ENCODE measurements around the gene GBF1. TPM values are rescaled to one million over a fixed set of nuclear protein-coding genes. Genes with fewer than 3 reads are reported as not detected.
"Not testable (repeated sequence)": the region's sequence is repeated elsewhere in the genome, so short reads cannot be mapped to it uniquely, and the experiment has no call there.

The GBF1 gene
- total and polyA plus RNA-seq, 12 donors = 20.7 to 60.5 (median 49.3) TPM

DNA sequence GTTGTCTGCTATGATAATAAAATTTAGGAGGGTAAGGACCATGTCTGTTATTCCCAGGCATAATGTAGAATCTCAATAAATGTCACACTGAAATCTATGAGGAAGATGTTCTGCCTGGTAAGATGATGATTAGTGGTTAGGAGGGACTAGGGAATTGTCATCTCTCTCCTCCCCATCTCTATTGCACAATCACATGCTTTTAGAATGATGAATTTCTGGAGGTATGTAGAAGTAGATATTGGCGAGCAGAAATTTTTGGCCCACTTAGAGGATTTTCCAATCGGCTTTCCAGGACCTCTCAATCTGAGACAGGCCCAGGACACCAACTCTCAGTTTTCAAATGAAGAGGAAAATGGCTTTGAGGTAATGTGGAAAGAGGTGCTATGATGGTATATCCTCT is 2.0 kb upstream of the GBF1 start:
- intact Hi-C loops (cut with DNase I) = no loop called here
- no peak for DNase-seq
- H3K9me3 ChIP-seq = no peaks in the 10 kb centered on the region

DNA sequence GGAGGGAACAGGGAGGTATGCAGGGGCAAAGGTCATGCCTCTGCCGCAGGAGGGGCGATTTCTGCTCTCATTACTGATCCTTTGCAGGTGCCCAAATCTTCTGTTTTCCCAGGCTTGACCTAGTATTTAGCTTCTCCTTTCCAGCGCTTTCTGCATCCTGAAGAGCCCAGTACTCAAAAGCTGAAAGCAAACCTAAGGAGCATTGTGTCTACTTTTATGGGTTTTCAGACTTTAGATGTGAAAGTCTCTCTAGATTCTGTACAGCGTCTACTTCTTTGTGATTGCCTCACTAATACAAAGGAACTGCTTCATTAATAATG is 560 bp downstream of the GBF1 start:
- ATAC-seq (peak in 1 of 8 donors; percentile 1), DNase-seq (no peak)
- Histone ChIP-seq H3K4me3 (peak overlapping the region; percentile 71 to 97 (median 82)), H3K27me3 (peaks cover 0 to 17% (median 0%) of the 10 kb centered on the region in 7 donors), H3K27ac (peak overlapping the region; percentile 46 to 95 (median 89)), H3K36me3 (peaks cover 0 to 13% (median 0%) of the 10 kb centered on the region in 9 donors), H3K4me1 (peaks cover 7 to 70% (median 54%) of the 10 kb centered on the region in 9 donors), H3K9me3 (no peaks in the 10 kb centered on the region)
- 0 to 2% methylated on average over 4 of the region's 4 CpGs for WGBS, 2 donors
- intact Hi-C loops (cut with DNase I) = loop anchor here in 2 of 10 donors (2.0 to 5.0 kb wide), 2 partner anchors 35 to 86 kb away; no protein-coding TSS in a partner anchor
- TF ChIP-seq, protein P1, sequence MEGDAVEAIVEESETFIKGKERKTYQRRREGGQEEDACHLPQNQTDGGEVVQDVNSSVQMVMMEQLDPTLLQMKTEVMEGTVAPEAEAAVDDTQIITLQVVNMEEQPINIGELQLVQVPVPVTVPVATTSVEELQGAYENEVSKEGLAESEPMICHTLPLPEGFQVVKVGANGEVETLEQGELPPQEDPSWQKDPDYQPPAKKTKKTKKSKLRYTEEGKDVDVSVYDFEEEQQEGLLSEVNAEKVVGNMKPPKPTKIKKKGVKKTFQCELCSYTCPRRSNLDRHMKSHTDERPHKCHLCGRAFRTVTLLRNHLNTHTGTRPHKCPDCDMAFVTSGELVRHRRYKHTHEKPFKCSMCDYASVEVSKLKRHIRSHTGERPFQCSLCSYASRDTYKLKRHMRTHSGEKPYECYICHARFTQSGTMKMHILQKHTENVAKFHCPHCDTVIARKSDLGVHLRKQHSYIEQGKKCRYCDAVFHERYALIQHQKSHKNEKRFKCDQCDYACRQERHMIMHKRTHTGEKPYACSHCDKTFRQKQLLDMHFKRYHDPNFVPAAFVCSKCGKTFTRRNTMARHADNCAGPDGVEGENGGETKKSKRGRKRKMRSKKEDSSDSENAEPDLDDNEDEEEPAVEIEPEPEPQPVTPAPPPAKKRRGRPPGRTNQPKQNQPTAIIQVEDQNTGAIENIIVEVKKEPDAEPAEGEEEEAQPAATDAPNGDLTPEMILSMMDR (IDR thresholded peaks at IDR 0.05) = no peak

More for the DNA sequence above, 2.0 kb upstream of the GBF1 start:
- Histone ChIP-seq H3K36me3 (no peaks in the 10 kb centered on the region), H3K27ac (no peak overlapping the region), H3K4me1 (peaks cover 7 to 57% (median 49%) of the 10 kb centered on the region in 9 donors), H3K4me3 (no peak overlapping the region), H3K27me3 (peaks cover 0 to 41% (median 0%) of the 10 kb centered on the region in 7 donors)
- no peak for ATAC-seq
- TF ChIP-seq, protein P1 (IDR thresholded peaks at IDR 0.05) = no peak
- WGBS, 2 donors = 86% methylated on average over 2 of the region's 2 CpGs

DNA sequence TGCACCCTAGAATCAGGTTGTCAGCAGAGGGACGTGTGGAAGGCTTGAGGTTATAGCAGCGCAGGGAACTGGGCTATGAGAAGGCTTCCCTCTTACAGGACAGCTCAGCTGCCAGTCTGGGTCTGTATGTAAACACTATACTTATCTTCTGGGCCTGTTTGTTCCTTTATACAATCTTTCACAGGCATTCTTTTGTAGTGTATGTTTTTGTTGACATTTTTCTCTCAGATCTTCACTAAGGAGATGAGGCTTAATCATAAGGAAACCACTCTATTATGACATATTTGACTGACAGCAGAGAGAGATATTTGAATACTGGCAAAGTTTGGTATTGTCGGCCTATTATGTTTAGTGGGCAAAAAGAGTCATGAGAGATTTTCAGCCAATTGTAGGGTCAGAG is 929 bp downstream of the GBF1 start:
- TF ChIP-seq, protein P1 (IDR thresholded peaks at IDR 0.05) = no peak
- Histone ChIP-seq H3K36me3 (peaks cover 0 to 16% (median 0%) of the 10 kb centered on the region in 9 donors), H3K27ac (peak overlapping the region; percentile 46 to 95 (median 89)), H3K4me3 (peak overlapping the region; percentile 71 to 97 (median 82)), H3K9me3 (no peaks in the 10 kb centered on the region), H3K27me3 (peaks cover 0 to 13% (median 0%) of the 10 kb centered on the region in 7 donors), H3K4me1 (peaks cover 5 to 66% (median 50%) of the 10 kb centered on the region in 9 donors)
- 18% methylated on average over 3 of the region's 3 CpGs for WGBS, 2 donors
- intact Hi-C loops (cut with DNase I) = loop anchor here in 2 of 10 donors (2.0 to 5.0 kb wide), 2 partner anchors 35 to 86 kb away; no protein-coding TSS in a partner anchor
- no peak for ATAC-seq
- no peak for DNase-seq

DNA sequence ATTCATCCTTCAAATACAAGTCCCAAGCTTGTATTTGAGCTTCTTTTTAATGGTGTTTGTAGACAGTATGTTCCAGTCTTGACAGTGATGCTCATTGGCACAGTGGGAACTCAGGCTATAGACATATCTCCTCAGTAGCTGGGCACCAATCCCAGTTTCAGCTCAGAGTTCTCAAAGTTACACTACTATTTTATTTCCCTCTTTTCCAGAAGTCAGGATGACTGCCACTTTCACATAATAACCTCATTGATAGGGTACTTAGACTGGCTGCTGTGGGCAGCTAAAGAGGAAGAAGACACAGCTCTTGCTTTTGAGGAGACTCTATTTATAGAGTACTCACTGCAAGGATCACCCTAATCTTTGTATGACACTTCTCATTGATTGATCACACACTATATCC is 2.4 kb downstream of the GBF1 start:
- no peaks in the 10 kb centered on the region for H3K27me3 ChIP-seq
- H3K4me3 ChIP-seq = peak overlapping the region in 3 of 10 donors; percentile 81 to 86 (median 83)
- intact Hi-C loops (cut with DNase I) = loop anchor here in 2 of 10 donors (2.0 to 5.0 kb wide), 2 partner anchors 33 to 85 kb away; no protein-coding TSS in a partner anchor
- no peak for ATAC-seq
- H3K27ac ChIP-seq = peak overlapping the region in 2 of 10 donors; percentile 87 to 94
- peaks cover 0 to 21% (median 0%) of the 10 kb centered on the region in 9 donors for H3K36me3 ChIP-seq
- TF ChIP-seq, protein P1 (IDR thresholded peaks at IDR 0.05) = no peak
- DNase-seq = no peak
- H3K4me1 ChIP-seq = peaks cover 5 to 58% (median 39%) of the 10 kb centered on the region in 9 donors
- no peaks in the 10 kb centered on the region for H3K9me3 ChIP-seq

DNA sequence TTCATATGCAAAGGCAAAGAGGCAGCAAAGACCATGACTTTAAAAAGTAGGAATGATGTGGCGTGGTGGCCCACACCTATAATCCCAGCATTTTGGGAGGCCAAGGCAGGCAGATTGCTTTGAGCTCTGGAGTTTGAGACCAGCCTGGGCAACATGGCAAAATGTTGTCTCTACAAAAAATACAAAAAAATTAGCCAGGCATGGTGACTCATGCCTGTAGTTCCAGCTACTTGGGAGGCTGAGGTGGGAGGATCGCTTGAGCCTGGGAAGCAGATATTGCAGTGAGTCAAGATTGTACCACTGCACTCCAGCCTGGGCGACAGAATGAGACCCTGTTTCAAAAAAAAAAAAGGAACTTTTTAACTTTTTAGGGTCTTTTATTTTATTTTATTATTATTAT is 7.2 kb downstream of the GBF1 start:
- DNase-seq; intact Hi-C loops (cut with DNase I); H3K27me3 ChIP-seq; ATAC-seq; H3K27ac ChIP-seq; H3K4me3 ChIP-seq; H3K9me3 ChIP-seq: not testable (repeated sequence)
- H3K36me3 ChIP-seq = peaks cover 0 to 47% (median 0%) of the 10 kb centered on the region in 9 donors
- 96 to 98% methylated on average over 3 of the region's 3 CpGs for WGBS, 2 donors
- peaks cover 0 to 61% (median 28%) of the 10 kb centered on the region in 9 donors for H3K4me1 ChIP-seq
